Left hindlimb (tissue), 1 donor: ENCODE measurements around the gene RAD50.
"Not testable (repeated sequence)": the region's sequence is repeated elsewhere in the genome, so short reads cannot be mapped to it uniquely, and the experiment has no call there.

ENCODE experiments used
- DNase-seq: peaks from one replicate; pipeline ENCODE4 v3.0.0-alpha.2; 2018

Gene RAD50

GRCh38 chr5:132559383-132560060, 2.7 kb downstream of the RAD50 start:
- DNase-seq, result no peak

- DNase-seq, result no peak
Measured at GRCh38 chr5:132561601-132562000, 4.8 kb downstream of the RAD50 start.

- not testable (repeated sequence) for DNase-seq
Measured at GRCh38 chr5:132564555-132564954, 7.8 kb downstream of the RAD50 start.

- DNase-seq, result no peak
Measured at GRCh38 chr5:132566657-132567056, 9.9 kb downstream of the RAD50 start.

GRCh38 chr5:132576123-132576522, 19.3 kb downstream of the RAD50 start:
- no peak for DNase-seq

GRCh38 chr5:132584560-132584959, 27.8 kb downstream of the RAD50 start:
- DNase-seq, result not testable (repeated sequence)

GRCh38 chr5:132586063-132586462, 29.3 kb downstream of the RAD50 start:
- DNase-seq, result no peak

- DNase-seq, result no peak
Measured at GRCh38 chr5:132589467-132589866, 32.7 kb downstream of the RAD50 start.

GRCh38 chr5:132591145-132591544, 34.4 kb downstream of the RAD50 start:
- no peak for DNase-seq

GRCh38 chr5:132592521-132592920, 35.7 kb downstream of the RAD50 start:
- no peak for DNase-seq

- no peak for DNase-seq
Measured at GRCh38 chr5:132594170-132594569, 37.4 kb downstream of the RAD50 start.

- no peak for DNase-seq
Measured at GRCh38 chr5:132595624-132596023, 38.8 kb downstream of the RAD50 start.

- DNase-seq, result no peak
Measured at GRCh38 chr5:132601071-132601728, 44.4 kb downstream of the RAD50 start.

- no peak for DNase-seq
Measured at GRCh38 chr5:132607095-132607494, 50.3 kb downstream of the RAD50 start.

- DNase-seq, result no peak
Measured at GRCh38 chr5:132608107-132608506, 51.3 kb downstream of the RAD50 start.

- DNase-seq, result no peak
Measured at GRCh38 chr5:132611965-132612364, 55.2 kb downstream of the RAD50 start.

GRCh38 chr5:132612846-132613245, 56.1 kb downstream of the RAD50 start:
- no peak for DNase-seq

GRCh38 chr5:132621699-132622098, 64.9 kb downstream of the RAD50 start:
- DNase-seq, result no peak

- no peak for DNase-seq
Measured at GRCh38 chr5:132622608-132623007, 65.8 kb downstream of the RAD50 start.

- DNase-seq, result no peak
Measured at GRCh38 chr5:132627470-132627869, 70.7 kb downstream of the RAD50 start.

GRCh38 chr5:132628814-132629213, 72.0 kb downstream of the RAD50 start:
- DNase-seq, result no peak

- no peak for DNase-seq
Measured at GRCh38 chr5:132629230-132629944, 72.6 kb downstream of the RAD50 start.

- not testable (repeated sequence) for DNase-seq
Measured at GRCh38 chr5:132633587-132633986, 76.8 kb downstream of the RAD50 start.

GRCh38 chr5:132635873-132636272, 79.1 kb downstream of the RAD50 start:
- no peak for DNase-seq
